ENCODE measurements around the gene SUPT4H1.

DNA sequence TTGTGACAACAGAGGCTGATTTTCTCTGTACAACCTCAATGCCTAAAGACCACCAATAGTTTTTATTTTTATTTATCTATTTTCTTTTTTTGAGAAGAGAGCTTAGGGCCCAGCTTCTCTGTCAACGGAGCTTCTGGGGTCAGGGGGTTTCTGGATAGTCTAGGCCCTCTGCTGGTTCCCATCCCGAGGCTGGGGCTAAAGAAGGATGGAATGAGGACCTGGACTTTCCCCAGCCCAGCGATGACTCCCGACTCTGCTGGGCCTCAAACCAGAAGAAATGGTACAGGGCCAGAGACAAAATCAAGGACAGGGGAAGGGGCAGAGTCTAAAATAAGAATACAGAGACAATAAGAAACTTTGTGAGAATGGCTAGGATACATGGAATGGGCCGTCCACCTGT lies 17.7 kb downstream of the SUPT4H1 start:
- no peak for TF ChIP-seq YY1 (IDR thresholded peaks at IDR 0.05; ENCODE audit: insufficient read depth, insufficient read length)
- TF ChIP-seq ZNF274 (IDR thresholded peaks at IDR 0.05; ENCODE audit: low read depth, low read length) = no peak
- no peak for TF ChIP-seq SUZ12 (IDR thresholded peaks at IDR 0.05; ENCODE audit: extremely low read depth, insufficient read depth, insufficient read length)
